HG02610 (cell line): Measurements from ENCODE around the gene IGFL3.

Experiments
- ATAC-seq: cut with Tn5 transposase; IDR thresholded peaks from one replicate; pipeline ENCODE4 v1.9.1; 2021; ENCODE audit warnings: mild to moderate bottlenecking, moderate library complexity; ENCODE audit not compliant: unreplicated experiment

Gene IGFL3

GRCh38 chr19:46077815-46078167 is 46.7 kb downstream of the IGFL3 start:
- ATAC-seq: no peak

DNA sequence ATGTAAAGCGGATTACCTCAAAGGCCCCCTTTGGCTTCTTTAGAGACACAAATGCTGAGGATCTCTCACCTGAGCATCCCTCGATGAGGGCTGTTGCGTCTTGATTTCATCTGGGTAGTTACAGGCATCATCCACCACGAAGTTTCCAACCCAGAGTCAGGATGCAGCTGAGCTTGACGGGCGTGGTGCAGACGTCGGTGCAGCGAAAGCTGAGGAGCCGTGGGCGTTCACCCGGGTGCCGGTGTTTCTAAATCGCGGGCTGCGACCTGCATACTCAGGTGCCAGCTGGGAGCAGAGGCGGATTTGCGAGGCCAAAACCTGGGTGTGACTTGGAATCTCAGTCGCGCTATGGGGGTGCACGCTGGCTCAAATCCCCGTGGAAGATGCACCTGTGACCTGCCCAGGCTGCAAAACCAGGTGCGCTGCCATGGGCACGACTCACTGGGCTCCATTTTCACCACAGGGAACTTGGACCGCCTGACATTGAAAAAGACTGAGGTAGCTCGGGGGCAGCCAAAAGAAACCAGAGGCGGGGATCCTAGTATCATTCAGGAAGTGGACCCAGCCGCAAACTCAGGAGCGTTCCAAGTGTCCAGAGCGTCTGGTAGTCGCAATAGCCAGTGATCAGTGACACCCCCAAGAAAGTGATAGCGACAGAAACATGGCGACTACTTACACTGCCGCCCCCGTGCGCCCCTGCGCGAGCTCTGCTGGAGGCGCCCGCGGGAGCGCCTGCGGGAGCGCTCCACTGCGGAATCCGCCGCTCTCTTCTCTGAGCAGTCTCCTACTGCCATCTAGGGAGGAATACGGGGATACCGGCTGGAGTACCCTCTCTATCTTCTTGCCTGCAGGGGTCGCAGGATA is 47.3 kb downstream of the IGFL3 start:
- no peak for ATAC-seq

DNA sequence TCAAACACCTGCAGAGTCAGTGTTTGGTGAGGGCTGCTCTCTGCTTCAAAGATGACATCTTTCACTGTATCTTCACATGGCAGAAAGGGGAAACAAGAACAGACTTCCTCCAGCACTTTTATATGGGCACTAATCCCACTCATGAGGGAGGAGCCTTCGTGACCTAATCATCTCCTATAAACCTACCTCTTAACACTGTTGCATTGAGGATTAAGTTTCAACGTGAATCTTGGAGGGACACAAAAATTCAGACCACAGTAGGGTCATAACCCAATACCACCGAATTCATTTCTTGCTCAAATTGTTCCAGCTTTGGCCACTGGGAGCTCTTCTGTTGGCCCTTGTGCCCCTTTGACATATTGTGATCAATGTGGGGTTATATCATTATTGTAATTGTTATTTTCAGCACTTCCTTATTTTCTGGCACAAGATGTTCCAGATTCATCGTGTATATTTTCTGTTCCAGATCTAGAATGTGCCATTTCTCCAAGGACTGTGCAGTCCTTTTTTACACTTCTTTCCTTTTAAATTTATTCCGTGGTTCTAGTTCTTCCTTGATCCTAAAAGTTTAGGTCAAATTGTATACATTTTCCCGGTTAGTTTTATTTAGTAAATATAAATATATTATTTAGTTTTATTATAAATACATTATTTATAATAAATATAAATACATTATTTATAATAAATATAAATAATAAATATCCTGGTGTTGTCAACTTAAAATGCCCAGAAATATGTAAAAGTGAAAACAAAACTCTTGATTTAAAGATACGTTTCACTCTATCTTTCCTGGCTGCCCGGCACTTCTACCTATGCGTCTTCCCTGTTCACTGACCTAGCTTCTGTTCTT is 48.2 kb downstream of the IGFL3 start:
- no peak for ATAC-seq

GRCh38 chr19:46073268-46073922 is 51.1 kb downstream of the IGFL3 start:
- no peak for ATAC-seq
